Upper lobe of right lung (tissue), 1 donor: ENCODE results near the gene SH3BGRL2. TPM values are rescaled to one million over a fixed set of nuclear protein-coding genes. Genes with fewer than 3 reads are reported as not detected.

ENCODE experiments used
- ATAC-seq: fragments of 200-7000 bp; cut with Tn5 transposase; one replicate; pipeline ENCODE4 v1.9.1; 2020; ENCODE audit warnings: mild to moderate bottlenecking, moderate library complexity
- DNase-seq: peaks from one replicate; pipeline ENCODE4 v3.0.0-alpha.2; 2020
- H3K27ac ChIP-seq: fragments of 200-600 bp; one replicate; pipeline ENCODE4 v1.8.0; 2022
- H3K27me3 ChIP-seq: fragments of 200-600 bp; one replicate; pipeline ENCODE4 v1.8.0; 2022; ENCODE audit warnings: mild to moderate bottlenecking
- H3K36me3 ChIP-seq: fragments of 200-600 bp; one replicate; pipeline ENCODE4 v1.8.0; 2022
- H3K4me1 ChIP-seq: fragments of 200-600 bp; one replicate; pipeline ENCODE4 v1.8.0; 2022
- H3K4me3 ChIP-seq: fragments of 200-600 bp; one replicate; pipeline ENCODE4 v1.8.0; 2022; ENCODE audit warnings: mild to moderate bottlenecking
- H3K9me3 ChIP-seq: fragments of 200-600 bp; one replicate; pipeline ENCODE4 v1.8.0; 2022
- intact Hi-C: fragments of 100-400 bp; cut with DNase I; formaldehyde crosslinking; loops from one replicate; pipeline ENCODE4 v1.11.0; 2022
- total RNA-seq: library from RNA; stranded (reverse); fragmentation: NEBNext Ultra II Directional; extraction: Animal tissue kit (Norgen Biotek cat#: 25700); gene quantifications from one replicate; pipeline ENCODE4 v1.2.1, GENCODE V29; 2021
- TF ChIP-seq, protein P1 (sequence below): fragments of 200-600 bp; IDR thresholded peaks from one replicate; pipeline ENCODE4 v1.8.0; 2022; ENCODE audit warnings: antibody characterized with exemption
- donor health status: DM: no; HTN: yes; CAD: no; lungs with severe emphysema.

Gene SH3BGRL2
- total RNA-seq, 1 donor from 2014 or later = 33.9 TPM

DNA sequence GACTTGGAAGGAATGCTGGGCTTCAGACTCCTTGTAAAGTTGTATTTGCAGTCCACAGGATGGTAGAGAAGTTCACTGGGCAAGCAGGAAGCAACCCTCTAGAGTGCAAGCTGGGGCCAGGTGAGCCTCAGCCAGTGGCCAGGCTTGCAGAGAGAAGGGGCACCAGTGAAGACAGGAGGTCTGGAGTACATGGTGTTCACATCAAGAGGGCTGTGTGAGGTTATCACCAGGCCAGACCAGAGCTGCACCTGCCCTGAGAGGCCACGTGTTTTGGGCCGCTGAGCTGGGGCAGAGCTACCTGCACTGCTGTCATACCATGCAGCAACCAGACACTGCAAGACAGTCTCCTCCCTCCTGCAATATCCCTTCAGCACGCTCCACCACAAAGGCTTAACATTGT, 79.0 kb downstream of the SH3BGRL2 start:
- Histone ChIP-seq H3K27me3 (peaks cover 4% of the 10 kb centered on the region), H3K4me3 (no peak overlapping the region), H3K4me1 (no peaks in the 10 kb centered on the region), H3K9me3 (no peaks in the 10 kb centered on the region), H3K36me3 (no peaks in the 10 kb centered on the region), H3K27ac (no peak overlapping the region)
- TF ChIP-seq, protein P1, sequence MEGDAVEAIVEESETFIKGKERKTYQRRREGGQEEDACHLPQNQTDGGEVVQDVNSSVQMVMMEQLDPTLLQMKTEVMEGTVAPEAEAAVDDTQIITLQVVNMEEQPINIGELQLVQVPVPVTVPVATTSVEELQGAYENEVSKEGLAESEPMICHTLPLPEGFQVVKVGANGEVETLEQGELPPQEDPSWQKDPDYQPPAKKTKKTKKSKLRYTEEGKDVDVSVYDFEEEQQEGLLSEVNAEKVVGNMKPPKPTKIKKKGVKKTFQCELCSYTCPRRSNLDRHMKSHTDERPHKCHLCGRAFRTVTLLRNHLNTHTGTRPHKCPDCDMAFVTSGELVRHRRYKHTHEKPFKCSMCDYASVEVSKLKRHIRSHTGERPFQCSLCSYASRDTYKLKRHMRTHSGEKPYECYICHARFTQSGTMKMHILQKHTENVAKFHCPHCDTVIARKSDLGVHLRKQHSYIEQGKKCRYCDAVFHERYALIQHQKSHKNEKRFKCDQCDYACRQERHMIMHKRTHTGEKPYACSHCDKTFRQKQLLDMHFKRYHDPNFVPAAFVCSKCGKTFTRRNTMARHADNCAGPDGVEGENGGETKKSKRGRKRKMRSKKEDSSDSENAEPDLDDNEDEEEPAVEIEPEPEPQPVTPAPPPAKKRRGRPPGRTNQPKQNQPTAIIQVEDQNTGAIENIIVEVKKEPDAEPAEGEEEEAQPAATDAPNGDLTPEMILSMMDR = no peak
- intact Hi-C loops = no loop called here
- DNase-seq (no peak), ATAC-seq (peak; percentile 43)

- no peaks in the 10 kb centered on the region for H3K36me3 ChIP-seq
- ATAC-seq (no peak), DNase-seq (no peak)
- H3K4me3 ChIP-seq = no peak overlapping the region
- H3K27me3 ChIP-seq = peaks cover 4% of the 10 kb centered on the region
- no peak overlapping the region for H3K27ac ChIP-seq
- TF ChIP-seq, protein P1 = no peak
- H3K4me1 ChIP-seq = no peaks in the 10 kb centered on the region
- no peaks in the 10 kb centered on the region for H3K9me3 ChIP-seq
- intact Hi-C loops = no loop called here
These were observed 80.0 kb downstream of the SH3BGRL2 start for GRCh38 chr6:79711167-79711566.

- no peaks in the 10 kb centered on the region for H3K9me3 ChIP-seq
- DNase-seq (no peak), ATAC-seq (no peak)
- no peak overlapping the region for H3K27ac ChIP-seq
- H3K36me3 ChIP-seq = no peaks in the 10 kb centered on the region
- TF ChIP-seq, protein P1 = no peak
- peaks cover 4% of the 10 kb centered on the region for H3K27me3 ChIP-seq
- intact Hi-C loops = no loop called here
- H3K4me1 ChIP-seq = no peaks in the 10 kb centered on the region
- H3K4me3 ChIP-seq = no peak overlapping the region
These were observed 81.0 kb downstream of the SH3BGRL2 start for GRCh38 chr6:79712144-79712543.

DNA sequence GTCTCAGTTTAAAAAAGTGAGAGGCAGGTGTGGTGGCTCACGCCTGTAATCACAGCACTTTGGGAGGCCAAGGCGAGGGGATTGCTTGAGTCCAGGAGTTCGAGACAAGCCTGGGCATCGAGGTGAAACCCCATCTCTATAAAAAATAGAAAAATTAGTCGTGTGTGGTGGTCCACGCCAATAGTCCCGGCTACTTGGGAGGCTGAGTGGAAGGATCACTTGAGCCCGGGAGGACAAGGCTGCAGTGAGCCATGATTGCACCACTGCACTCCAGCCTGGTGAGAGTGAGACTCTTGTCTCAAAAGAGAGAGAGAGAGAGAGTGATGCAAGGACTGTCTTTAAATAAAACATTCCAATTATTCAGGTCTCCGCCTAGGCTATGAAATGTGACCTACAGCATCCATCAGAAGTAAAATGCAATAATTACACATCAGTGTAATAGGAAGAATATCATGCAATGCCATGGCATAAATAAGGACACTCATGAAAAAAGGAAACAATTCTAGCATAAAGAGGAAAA, 81.5 kb downstream of the SH3BGRL2 start:
- intact Hi-C loops = no loop called here
- no peaks in the 10 kb centered on the region for H3K4me1 ChIP-seq
- TF ChIP-seq, protein P1 = no peak
- no peak overlapping the region for H3K27ac ChIP-seq
- no peaks in the 10 kb centered on the region for H3K36me3 ChIP-seq
- no peak for DNase-seq
- H3K4me3 ChIP-seq = no peak overlapping the region
- H3K9me3 ChIP-seq = no peaks in the 10 kb centered on the region
- peaks cover 4% of the 10 kb centered on the region for H3K27me3 ChIP-seq
- no peak for ATAC-seq

GRCh38 chr6:79713701-79714322, 82.7 kb downstream of the SH3BGRL2 start:
- H3K27me3 ChIP-seq = peaks cover 4% of the 10 kb centered on the region
- H3K4me3 ChIP-seq = no peak overlapping the region
- DNase-seq = no peak
- no peak overlapping the region for H3K27ac ChIP-seq
- no peaks in the 10 kb centered on the region for H3K4me1 ChIP-seq
- ATAC-seq = peak; percentile 78
- no peaks in the 10 kb centered on the region for H3K9me3 ChIP-seq
- intact Hi-C loops = no loop called here
- no peaks in the 10 kb centered on the region for H3K36me3 ChIP-seq
- TF ChIP-seq, protein P1 = peak; percentile 62
